Neural progenitor cell (in vitro differentiated cells): ENCODE results near the gene CKS2. TPM values are rescaled to one million over a fixed set of nuclear protein-coding genes. Genes with fewer than 3 reads are reported as not detected.

Experiments
- DNase-seq: peaks from one replicate; pipeline ENCODE4 v3.0.0-alpha.2; 2016; ENCODE audit warnings: low spot score
- H2AFZ ChIP-seq: fragments of 200-600 bp; sonication (generic); replicated peaks from 2 replicates; pipeline ENCODE4 v1.6.1; 2016; ENCODE audit warnings: antibody characterized with exemption
- H3F3A ChIP-seq: fragments of 200-600 bp; sonication (generic); 2 replicates; pipeline ENCODE4 v1.6.1; 2016; ENCODE audit warnings: antibody characterized with exemption, low read depth
- H3K27ac ChIP-seq: fragments of 200-600 bp; sonication (generic); 2 replicates; pipeline ENCODE4 v1.5.1; 2016; ENCODE audit warnings: mild to moderate bottlenecking
- H3K27me3 ChIP-seq: fragments of 200-600 bp; sonication (generic); 2 replicates; pipeline ENCODE4 v1.6.1; 2016; ENCODE audit warnings: mild to moderate bottlenecking, moderate library complexity
- H3K36me3 ChIP-seq: fragments of 200-600 bp; sonication (generic); 2 replicates; pipeline ENCODE4 v1.5.1; 2016
- H3K4me1 ChIP-seq: fragments of 200-600 bp; sonication (generic); 2 replicates; pipeline ENCODE4 v1.6.1; 2016; ENCODE audit warnings: mixed run types
- H3K4me2 ChIP-seq: fragments of 200-600 bp; sonication (generic); 2 replicates; pipeline ENCODE4 v1.6.1; 2016
- H3K4me3 ChIP-seq: fragments of 200-600 bp; sonication (generic); 2 replicates; pipeline ENCODE4 v1.5.1; 2016
- H3K79me2 ChIP-seq: fragments of 200-600 bp; sonication (generic); 2 replicates; pipeline ENCODE4 v1.6.1; 2016; ENCODE audit warnings: low read depth
- H3K9ac ChIP-seq: fragments of 200-600 bp; sonication (generic); 2 replicates; pipeline ENCODE4 v1.6.1; 2016
- H3K9me3 ChIP-seq: fragments of 200-600 bp; sonication (generic); 2 replicates; pipeline ENCODE4 v1.5.1; 2016; ENCODE audit warnings: low read depth
- H4K20me1 ChIP-seq: fragments of 200-600 bp; sonication (generic); 2 replicates; pipeline ENCODE4 v1.6.1; 2016; ENCODE audit warnings: low read depth
- H3K27ac Mint-ChIP-seq: 3 replicates; pipeline ENCODE4 v1.8.0; 2021; ENCODE audit warnings: mixed read lengths
- H3K27me3 Mint-ChIP-seq: 2 replicates; pipeline ENCODE4 v1.8.0; 2022; ENCODE audit warnings: low read depth, mild to moderate bottlenecking, inconsistent platforms, moderate library complexity, mixed read lengths; ENCODE audit not compliant: insufficient read depth
- H3K36me3 Mint-ChIP-seq: 3 replicates; pipeline ENCODE4 v1.8.0; 2021; ENCODE audit warnings: mixed read lengths
- H3K4me1 Mint-ChIP-seq: 3 replicates; pipeline ENCODE4 v1.8.0; 2021; ENCODE audit warnings: mixed read lengths
- H3K4me3 Mint-ChIP-seq: 3 replicates; pipeline ENCODE4 v1.8.0; 2021; ENCODE audit warnings: mild to moderate bottlenecking, moderate library complexity, mixed read lengths
- H3K9me3 Mint-ChIP-seq: 3 replicates; pipeline ENCODE4 v1.8.0; 2020; ENCODE audit warnings: mixed read lengths
- EZH2 ChIP-seq: fragments of 200-600 bp; sonication (generic); IDR thresholded peaks from 2 replicates; pipeline ENCODE4 v1.6.1; 2017; ENCODE audit warnings: antibody characterized with exemption, mild to moderate bottlenecking, moderate library complexity
- EZH2phosphoT487 ChIP-seq: fragments of 200-600 bp; sonication (generic); IDR thresholded peaks from 2 replicates; pipeline ENCODE4 v1.6.1; 2017; ENCODE audit warnings: antibody characterized with exemption
- microRNA-seq: library from miRNA; unstranded; fragments of <30 nt; microRNA quantifications from one replicate; pipeline ENCODE4, GENCODE V29; 2016
- small RNA-seq: library from RNA; depleted of rRNA; stranded (forward); fragments of <200 nt; gene quantifications from one replicate; pipeline ENCODE3, GENCODE V24; 2015
- total RNA-seq: library from RNA; depleted of rRNA; stranded (reverse); fragments of >200 nt; gene quantifications from 2 replicates; pipeline ENCODE4 v1.2.3, GENCODE V29; 2015; ENCODE audit warnings: low replicate concordance
- TF ChIP-seq, protein P1 (sequence below): fragments of 200-600 bp; sonication (generic); IDR thresholded peaks from 2 replicates; pipeline ENCODE4 v1.5.1; 2017; ENCODE audit warnings: antibody characterized with exemption, mild to moderate bottlenecking

CKS2 gene
- total RNA-seq, 1 donor from 2014 or later: 741 TPM

DNA sequence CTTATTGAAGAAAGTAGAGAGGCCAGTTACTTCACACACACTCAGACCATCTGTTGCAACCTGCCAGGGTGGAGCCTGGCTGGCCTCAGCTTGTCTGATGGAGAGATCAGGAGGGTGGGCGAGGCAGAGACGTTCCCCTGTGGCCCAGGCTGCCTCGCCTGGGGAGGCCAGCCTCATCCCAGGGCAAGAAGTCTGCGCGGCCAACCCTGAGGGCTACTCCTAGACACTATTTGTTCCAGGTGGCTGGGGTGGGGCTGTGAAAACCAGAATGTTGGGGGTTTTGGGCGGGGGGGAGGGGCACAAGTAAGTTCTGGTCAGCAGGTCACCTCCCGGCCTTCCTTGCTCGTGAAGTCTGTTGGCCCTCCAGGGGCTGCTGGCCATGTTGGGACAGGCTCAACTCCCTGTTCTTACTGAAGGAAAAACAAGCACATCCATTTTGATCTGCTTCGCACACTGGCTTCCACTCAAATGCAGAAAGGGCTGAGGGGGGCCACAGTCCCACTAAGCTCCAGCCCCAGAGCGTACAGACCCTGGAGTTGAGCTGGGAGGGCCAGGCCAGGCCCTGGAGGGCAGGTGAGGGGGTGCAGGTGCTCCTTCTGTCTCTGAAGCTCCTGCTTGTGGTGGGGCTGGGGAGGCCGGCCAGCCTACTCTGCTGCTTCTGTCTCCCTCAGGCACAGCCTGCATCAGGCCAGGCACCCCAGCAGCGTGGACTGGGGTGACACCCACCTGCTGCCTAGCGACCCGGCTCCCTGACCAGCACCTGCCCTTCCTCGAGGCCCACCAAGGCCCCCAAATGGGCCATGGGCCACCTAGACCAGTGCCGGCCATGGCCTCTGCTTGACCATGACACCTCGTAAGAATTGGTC, 53.9 kb downstream of the CKS2 start:
- peaks cover 14% of the 10 kb centered on the region for H3K4me1 Mint-ChIP-seq
- peaks cover 8% of the 10 kb centered on the region for H3K4me1 ChIP-seq
- peak overlapping the region; percentile 76 for H3K27ac Mint-ChIP-seq

DNA sequence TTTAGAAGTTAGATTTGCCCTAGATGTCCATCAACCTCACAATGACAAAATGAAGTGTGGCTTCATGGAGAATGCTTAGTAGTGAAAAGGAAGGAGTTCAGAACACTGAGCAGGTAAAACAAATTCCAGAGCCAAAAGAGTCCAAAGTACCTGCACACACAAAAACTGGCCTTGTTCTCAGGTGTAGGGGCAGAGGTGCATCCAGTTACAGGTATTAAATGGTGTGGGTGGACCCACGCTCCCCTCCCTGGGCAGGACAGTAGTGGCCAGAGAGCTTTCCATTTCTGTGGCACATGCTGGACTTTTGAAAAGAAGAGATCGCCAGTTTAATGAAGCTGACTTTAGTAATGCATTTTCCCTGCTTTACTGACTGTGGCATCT, 54.5 kb downstream of the CKS2 start:
- H3K27ac Mint-ChIP-seq: no peak overlapping the region
- no peak overlapping the region for H2AFZ ChIP-seq

More for the DNA sequence above, 53.9 kb downstream of the CKS2 start:
- Histone ChIP-seq H3K27me3 (no peaks in the 10 kb centered on the region), H4K20me1 (peaks cover 7% of the 10 kb centered on the region), H3K4me3 (no peak overlapping the region), H3K9ac (no peak overlapping the region), H3K36me3 (no peaks in the 10 kb centered on the region), H3K4me2 (no peak overlapping the region), H2AFZ (no peak overlapping the region), H3K9me3 (no peaks in the 10 kb centered on the region), H3F3A (peaks cover 7% of the 10 kb centered on the region), H3K79me2 (no peaks in the 10 kb centered on the region), H3K27ac (no peak overlapping the region)
- TF ChIP-seq EZH2: no peak
- TF ChIP-seq, protein P1, sequence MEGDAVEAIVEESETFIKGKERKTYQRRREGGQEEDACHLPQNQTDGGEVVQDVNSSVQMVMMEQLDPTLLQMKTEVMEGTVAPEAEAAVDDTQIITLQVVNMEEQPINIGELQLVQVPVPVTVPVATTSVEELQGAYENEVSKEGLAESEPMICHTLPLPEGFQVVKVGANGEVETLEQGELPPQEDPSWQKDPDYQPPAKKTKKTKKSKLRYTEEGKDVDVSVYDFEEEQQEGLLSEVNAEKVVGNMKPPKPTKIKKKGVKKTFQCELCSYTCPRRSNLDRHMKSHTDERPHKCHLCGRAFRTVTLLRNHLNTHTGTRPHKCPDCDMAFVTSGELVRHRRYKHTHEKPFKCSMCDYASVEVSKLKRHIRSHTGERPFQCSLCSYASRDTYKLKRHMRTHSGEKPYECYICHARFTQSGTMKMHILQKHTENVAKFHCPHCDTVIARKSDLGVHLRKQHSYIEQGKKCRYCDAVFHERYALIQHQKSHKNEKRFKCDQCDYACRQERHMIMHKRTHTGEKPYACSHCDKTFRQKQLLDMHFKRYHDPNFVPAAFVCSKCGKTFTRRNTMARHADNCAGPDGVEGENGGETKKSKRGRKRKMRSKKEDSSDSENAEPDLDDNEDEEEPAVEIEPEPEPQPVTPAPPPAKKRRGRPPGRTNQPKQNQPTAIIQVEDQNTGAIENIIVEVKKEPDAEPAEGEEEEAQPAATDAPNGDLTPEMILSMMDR: no peak
- no peak for TF ChIP-seq EZH2phosphoT487
- DNase-seq: no peak
- Mint-ChIP-seq H3K4me3 (no peak overlapping the region), H3K27me3 (peaks cover 2% of the 10 kb centered on the region), H3K36me3 (peaks cover 20% of the 10 kb centered on the region), H3K9me3 (no peaks in the 10 kb centered on the region)

More for the DNA sequence above, 54.5 kb downstream of the CKS2 start:
- H3K9me3 Mint-ChIP-seq: no peaks in the 10 kb centered on the region
- Histone ChIP-seq H3K9me3 (no peaks in the 10 kb centered on the region), H3K9ac (no peak overlapping the region), H3K36me3 (no peaks in the 10 kb centered on the region), H3K4me1 (peaks cover 2% of the 10 kb centered on the region), H3K4me3 (no peak overlapping the region), H3K27me3 (no peaks in the 10 kb centered on the region), H3K27ac (no peak overlapping the region), H4K20me1 (peaks cover under 1% of the 10 kb centered on the region), H3K4me2 (no peak overlapping the region), H3K79me2 (no peaks in the 10 kb centered on the region), H3F3A (peaks cover under 1% of the 10 kb centered on the region)
- H3K27me3 Mint-ChIP-seq: no peaks in the 10 kb centered on the region
- peaks cover 9% of the 10 kb centered on the region for H3K4me1 Mint-ChIP-seq
- H3K36me3 Mint-ChIP-seq: peaks cover 16% of the 10 kb centered on the region
- H3K4me3 Mint-ChIP-seq: no peak overlapping the region
- no peak for DNase-seq
- TF ChIP-seq EZH2 (no peak), EZH2phosphoT487 (no peak)
- TF ChIP-seq, protein P1: no peak

Small RNA genes lying within 50 kb of the gene (microRNA-seq; reads per million reads assigned to microRNA genes)
- not detected for gene MIR3153

Small RNA genes lying within 50 kb of the gene (small RNA-seq; reads per million reads assigned to genes)
- gene MIR3153: not detected

Other genes starting within 250 kb of the CKS2 start
- gene SHC3, start 132.4 kb upstream of the CKS2 start, total RNA-seq: 0.64 and 0.99 TPM in 2 replicates
- 90.0 and 118 TPM in 2 replicates for gene SECISBP2, start 7.3 kb downstream of the CKS2 start, total RNA-seq
- gene SEMA4D, start 186.9 kb downstream of the CKS2 start, total RNA-seq: 19.1 and 24.9 TPM in 2 replicates